Suprapubic skin (tissue), 4 donors: Measurements from ENCODE around the gene OR3A1.

Experiments used
- EP300 ChIP-seq: sonication (generic); formaldehyde crosslinking; IDR thresholded peaks from one replicate; pipeline ENCODE4 v1.6.1; 2017; ENCODE audit warnings: antibody characterized with exemption
- POLR2AphosphoS5 ChIP-seq, 3 donors: sonication (generic); formaldehyde crosslinking; IDR thresholded peaks; one replicate each; pipeline ENCODE4 v1.6.1; 2017; ENCODE audit warnings: antibody characterized with exemption in 3 of 3
- TF ChIP-seq, protein P1 (sequence below), 2 donors: fragments of 200-600 bp in 1 of 2; fragments of 450-650 bp in 1 of 2; sonication (generic) in 1 of 2; IDR thresholded peaks; one replicate each; pipeline ENCODE4 v1.5.1; 2016 to 2019; ENCODE audit warnings: antibody characterized with exemption in 2 of 2, mild to moderate bottlenecking in 1 of 2, moderate library complexity in 1 of 2

GRCh38 chr17:3316836-3317235, 18.7 kb upstream of the OR3A1 start:
- TF ChIP-seq POLR2AphosphoS5 (IDR thresholded peaks at IDR 0.05) (no peak), EP300 (no peak)
- TF ChIP-seq, protein P1, sequence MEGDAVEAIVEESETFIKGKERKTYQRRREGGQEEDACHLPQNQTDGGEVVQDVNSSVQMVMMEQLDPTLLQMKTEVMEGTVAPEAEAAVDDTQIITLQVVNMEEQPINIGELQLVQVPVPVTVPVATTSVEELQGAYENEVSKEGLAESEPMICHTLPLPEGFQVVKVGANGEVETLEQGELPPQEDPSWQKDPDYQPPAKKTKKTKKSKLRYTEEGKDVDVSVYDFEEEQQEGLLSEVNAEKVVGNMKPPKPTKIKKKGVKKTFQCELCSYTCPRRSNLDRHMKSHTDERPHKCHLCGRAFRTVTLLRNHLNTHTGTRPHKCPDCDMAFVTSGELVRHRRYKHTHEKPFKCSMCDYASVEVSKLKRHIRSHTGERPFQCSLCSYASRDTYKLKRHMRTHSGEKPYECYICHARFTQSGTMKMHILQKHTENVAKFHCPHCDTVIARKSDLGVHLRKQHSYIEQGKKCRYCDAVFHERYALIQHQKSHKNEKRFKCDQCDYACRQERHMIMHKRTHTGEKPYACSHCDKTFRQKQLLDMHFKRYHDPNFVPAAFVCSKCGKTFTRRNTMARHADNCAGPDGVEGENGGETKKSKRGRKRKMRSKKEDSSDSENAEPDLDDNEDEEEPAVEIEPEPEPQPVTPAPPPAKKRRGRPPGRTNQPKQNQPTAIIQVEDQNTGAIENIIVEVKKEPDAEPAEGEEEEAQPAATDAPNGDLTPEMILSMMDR (IDR thresholded peaks at IDR 0.05): no peak
